ENCODE data around the gene TAS1R3.

TAS1R3 gene

GRCh38 chr1:1371746-1372711, 40.9 kb downstream of the TAS1R3 start:
- peak; percentile 90 to 91 for DNase-seq

GRCh38 chr1:1373051-1373814, 42.2 kb downstream of the TAS1R3 start:
- no peak for DNase-seq

GRCh38 chr1:1373815-1374588, 42.9 kb downstream of the TAS1R3 start:
- no peak for DNase-seq

- no peak for DNase-seq
Measured at GRCh38 chr1:1374589-1374928, 43.5 kb downstream of the TAS1R3 start.

GRCh38 chr1:1374929-1375662, 44.0 kb downstream of the TAS1R3 start, which contains the start of gene AURKAIP1:
Gene AURKAIP1, minus strand, starts transcription at chr1:1375207. Its CDS starts 451 bp downstream, at chr1:1374756.
- DNase-seq = peak; percentile 95 to 97

GRCh38 chr1:1376551-1377226, 45.6 kb downstream of the TAS1R3 start:
- DNase-seq = no peak

- DNase-seq = no peak
Measured at GRCh38 chr1:1377540-1378205, 46.6 kb downstream of the TAS1R3 start.

- no peak for DNase-seq
Measured at GRCh38 chr1:1380860-1381259, 49.8 kb downstream of the TAS1R3 start.

GRCh38 chr1:1381294-1381693, 50.2 kb downstream of the TAS1R3 start:
- no peak for DNase-seq
